CD4-positive, alpha-beta T cell treated with Interleukin-15 for 4 hours (primary cell): ENCODE data around the gene GPN1.
"Not testable (repeated sequence)": the region's sequence is repeated elsewhere in the genome, so short reads cannot be mapped to it uniquely, and the experiment has no call there.

Source experiments
- DNase-seq: peaks from one replicate; pipeline ENCODE4 v3.0.0-alpha.2; 2020; ENCODE audit warnings: low spot score

Gene GPN1

GRCh38 chr2:27628767-27629709, at the start of gene GPN1, which contains the start of gene CCDC121:
Gene GPN1, plus strand, starts transcription at chr2:27629050. Its CDS starts 9 bp downstream, at chr2:27629059.
Gene CCDC121, minus strand, starts transcription at chr2:27629012. Its CDS starts 1,213 bp downstream, at chr2:27627799.
- peak; percentile 94 for DNase-seq

GRCh38 chr2:27581417-27582128, 47.3 kb upstream of the GPN1 start:
- peak; percentile 7 for DNase-seq

- DNase-seq, result no peak
Observed at GRCh38 chr2:27582129-27582694, 46.6 kb upstream of the GPN1 start.

DNA sequence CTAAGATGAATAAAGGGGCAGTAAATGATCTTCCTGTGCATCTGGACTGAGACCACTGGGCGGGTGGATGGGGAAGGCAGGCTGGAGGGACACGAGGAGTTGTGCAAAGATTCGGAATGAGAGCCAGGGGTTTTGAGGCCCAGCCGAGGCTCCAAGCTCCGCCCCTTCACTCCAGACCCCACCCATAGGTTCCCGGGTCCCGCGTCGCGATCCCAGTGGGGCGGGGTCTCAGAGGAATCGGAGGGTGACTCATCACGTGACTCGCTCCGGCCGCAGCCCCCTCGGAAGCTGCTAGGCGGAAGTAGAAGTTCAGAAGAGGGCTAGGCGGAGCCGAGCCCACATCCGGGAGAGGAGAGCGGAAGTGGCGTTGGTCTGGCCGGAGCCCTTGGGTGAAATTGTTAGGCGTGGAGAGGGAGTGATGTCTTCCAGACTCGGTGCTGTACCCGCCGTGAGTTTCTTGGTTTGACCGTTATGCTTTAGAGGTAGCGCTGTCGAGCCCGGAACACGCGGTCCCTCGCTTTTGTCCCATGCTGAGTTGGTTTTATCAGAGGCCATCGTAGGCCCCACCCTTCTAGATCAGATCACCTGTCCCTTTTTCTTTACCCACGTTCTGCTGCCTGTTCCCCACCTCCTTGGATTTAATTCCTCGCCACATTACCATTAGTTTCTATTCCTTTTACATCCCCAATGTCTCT, 46.0 kb upstream of the GPN1 start, which contains the start of gene ZNF512:
ZNF512 (plus strand) TSS at position 348 of the 695 bp plus-strand sequence; CDS start at position 419, 71 bp downstream.
- peak; percentile 80 for DNase-seq

DNA sequence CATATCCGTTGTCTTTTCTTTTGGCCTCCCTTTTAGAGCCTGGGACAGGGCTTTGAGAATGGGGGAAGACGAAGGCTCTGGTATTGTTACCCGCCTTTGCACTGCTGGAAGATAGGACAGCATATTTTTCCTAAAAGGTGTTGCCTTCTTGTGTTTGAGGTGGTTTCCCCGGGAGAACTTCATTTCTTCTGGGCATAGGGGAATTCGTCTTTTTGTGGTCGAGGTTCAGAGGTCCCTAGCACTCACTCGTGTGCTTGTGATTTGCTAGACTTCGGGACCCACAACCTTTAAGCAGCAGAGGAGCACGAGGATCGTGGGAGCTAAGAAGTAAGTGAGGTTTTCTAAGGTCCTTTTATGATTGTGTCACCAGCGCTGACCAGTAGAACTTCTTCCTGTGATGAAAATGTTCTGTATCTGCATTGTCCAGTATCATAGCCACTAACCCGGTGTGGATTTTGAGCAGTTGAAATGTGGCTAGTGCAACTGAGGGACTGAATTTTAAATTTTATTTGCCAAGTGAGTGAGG, 45.4 kb upstream of the GPN1 start:
- DNase-seq, result no peak

GRCh38 chr2:27584597-27584996, 44.3 kb upstream of the GPN1 start:
- no peak for DNase-seq

DNA sequence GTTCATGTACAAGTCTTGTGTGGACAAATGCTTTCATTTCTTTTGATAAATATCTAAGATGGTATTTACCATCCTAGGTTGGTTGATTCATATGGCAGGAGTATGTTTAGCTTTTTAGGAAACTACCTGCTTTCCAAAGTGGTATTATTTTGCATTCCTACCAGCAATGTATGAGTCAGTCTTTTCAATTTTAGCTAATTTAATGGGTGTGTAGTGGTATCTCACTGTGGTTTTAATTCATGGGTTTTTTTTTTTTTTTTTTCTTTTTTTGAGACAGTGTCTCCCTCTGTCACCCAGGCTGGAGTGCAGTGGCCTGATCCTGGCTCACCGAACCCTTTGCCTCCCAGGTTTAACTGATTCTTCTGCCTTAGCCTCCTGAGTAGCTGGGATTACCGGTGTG, 41.8 kb upstream of the GPN1 start:
- no peak for DNase-seq

GRCh38 chr2:27588308-27588707, 40.5 kb upstream of the GPN1 start:
- DNase-seq, result no peak

GRCh38 chr2:27591745-27592144, 37.1 kb upstream of the GPN1 start:
- DNase-seq, result no peak

GRCh38 chr2:27593240-27593639, 35.6 kb upstream of the GPN1 start:
- no peak for DNase-seq

DNA sequence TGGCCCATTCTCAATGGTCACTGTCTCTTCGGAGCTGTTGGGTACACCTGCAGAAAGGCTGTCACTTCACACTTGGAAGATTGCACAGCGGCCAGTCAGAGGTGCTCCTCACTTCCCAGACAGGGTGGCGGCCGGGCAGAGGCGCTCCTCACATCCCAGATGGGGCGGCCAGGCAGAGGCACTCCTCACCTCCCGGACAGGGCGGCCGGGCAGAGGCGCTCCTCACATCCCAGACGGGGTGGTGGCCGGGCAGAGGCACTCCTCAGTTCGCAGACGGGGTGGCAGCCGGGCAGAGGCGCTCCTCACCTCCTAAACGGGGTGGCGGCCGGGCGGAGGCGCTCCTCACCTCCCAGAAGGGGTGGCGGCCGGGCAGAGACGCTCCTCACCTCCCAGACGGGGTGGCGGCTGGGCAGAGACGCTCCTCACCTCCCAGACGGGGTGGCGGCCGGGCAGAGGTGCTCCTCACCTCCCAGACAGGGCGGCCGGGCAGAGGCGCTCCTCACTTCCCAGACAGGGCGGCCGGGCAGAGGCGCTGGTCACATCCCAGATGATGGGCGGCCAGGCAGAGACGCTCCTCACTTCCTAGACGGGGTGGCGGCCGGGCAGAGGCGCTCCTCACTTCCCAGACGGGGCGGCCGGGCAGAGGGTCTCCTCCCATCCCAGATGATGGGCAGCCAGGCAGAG, 34.7 kb upstream of the GPN1 start:
- not testable (repeated sequence) for DNase-seq

DNA sequence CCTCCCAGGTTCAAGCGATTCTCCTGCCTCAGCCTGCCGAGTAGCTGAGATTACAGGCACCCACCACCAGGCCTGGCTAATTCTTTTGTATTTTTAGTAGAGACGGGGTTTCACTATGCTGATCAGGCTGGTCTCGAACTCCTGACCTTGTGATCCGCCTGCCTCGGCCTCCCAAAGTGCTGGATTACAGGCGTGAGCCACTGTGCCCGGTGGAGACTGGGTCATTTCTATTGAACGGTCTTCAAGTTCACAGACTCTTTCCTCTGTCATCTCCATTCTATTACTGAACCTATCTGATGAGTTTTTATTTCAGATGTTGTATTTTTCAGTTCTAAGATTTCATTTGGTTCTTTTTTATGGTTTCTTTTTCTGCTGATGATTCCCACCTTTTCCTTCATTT, 33.4 kb upstream of the GPN1 start:
- not testable (repeated sequence) for DNase-seq

DNA sequence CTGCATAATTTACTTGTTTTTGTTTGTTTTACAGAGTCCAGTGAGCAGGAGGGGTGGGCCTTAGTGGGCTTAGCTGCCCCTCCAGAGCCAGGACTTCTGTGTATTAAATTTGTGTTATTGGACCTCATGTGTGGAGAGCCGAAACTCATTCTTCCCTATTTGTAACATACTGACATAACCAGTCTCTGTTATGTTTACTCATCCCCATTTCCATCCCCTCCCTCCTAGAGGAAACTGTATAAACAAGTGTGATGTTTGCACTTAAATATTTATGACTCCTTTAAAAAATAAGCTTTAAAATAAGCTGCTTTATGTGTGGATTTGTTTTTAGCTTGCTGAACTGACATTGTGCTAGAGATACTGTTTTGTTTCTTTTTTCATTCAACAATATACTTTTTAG, 32.2 kb upstream of the GPN1 start:
- DNase-seq, result no peak

- no peak for DNase-seq
Observed at GRCh38 chr2:27606611-27607010, 22.2 kb upstream of the GPN1 start.

GRCh38 chr2:27613985-27614384, 14.9 kb upstream of the GPN1 start:
- DNase-seq, result no peak

- no peak for DNase-seq
Observed at GRCh38 chr2:27615316-27615715, 13.5 kb upstream of the GPN1 start.

GRCh38 chr2:27621524-27621923, 7.3 kb upstream of the GPN1 start:
- no peak for DNase-seq

DNA sequence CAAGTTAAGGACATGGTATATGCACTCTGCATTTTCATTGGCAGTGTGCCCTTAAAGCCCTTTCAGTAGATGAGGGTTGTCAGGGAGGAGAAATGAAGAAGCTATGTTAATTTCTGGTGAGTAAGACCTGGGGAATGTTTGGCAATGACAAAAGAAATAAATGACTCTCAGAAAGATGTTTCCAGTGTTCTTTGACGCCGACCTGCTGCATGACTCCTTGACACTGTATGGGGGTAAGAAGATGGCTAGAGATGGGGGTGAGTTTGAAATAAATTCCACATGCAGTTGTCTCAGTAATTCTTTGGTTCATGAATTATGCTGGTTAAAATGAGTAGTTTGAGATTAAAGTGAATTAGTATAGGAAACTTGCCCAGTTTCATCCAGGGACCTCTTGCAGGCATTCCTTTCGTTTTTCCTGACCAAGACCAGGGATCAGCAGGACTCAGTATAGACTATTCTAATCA, 5.9 kb upstream of the GPN1 start:
- DNase-seq, result no peak

GRCh38 chr2:27624943-27625342, 3.9 kb upstream of the GPN1 start:
- DNase-seq, result no peak

GRCh38 chr2:27626323-27626722, 2.5 kb upstream of the GPN1 start:
- not testable (repeated sequence) for DNase-seq

- DNase-seq, result not testable (repeated sequence)
Observed at GRCh38 chr2:27626921-27627320, 1.9 kb upstream of the GPN1 start.
